Neutrophil (primary cell): ENCODE results near the gene CHCHD6.

Source experiments
- H3K27ac ChIP-seq: fragments of 200-600 bp; sonication (generic); 2 replicates; pipeline ENCODE4 v1.5.1; 2016; ENCODE audit warnings: mild to moderate bottlenecking, moderate library complexity
- H3K27me3 ChIP-seq: fragments of 200-600 bp; sonication (generic); 2 replicates; pipeline ENCODE4 v1.6.0; 2016; ENCODE audit warnings: mild to moderate bottlenecking
- H3K36me3 ChIP-seq: fragments of 200-600 bp; sonication (generic); 2 replicates; pipeline ENCODE4 v1.5.1; 2017
- H3K4me1 ChIP-seq, 2 experiments: fragments of 200-600 bp in 1 of 2; sonication (generic) in 1 of 2; 1 replicate in 1 of 2; 2 replicates in 1 of 2; pipeline versions ENCODE4 v1.5.1 to v1.6.1; 2013 to 2016; ENCODE audit warnings: low read depth in 1 of 2, low read length in 1 of 2, mild to moderate bottlenecking in 1 of 2, moderate library complexity in 1 of 2; ENCODE audit not compliant: control insufficient read depth in 1 of 2, insufficient read depth in 1 of 2
- H3K4me3 ChIP-seq, 2 experiments: fragments of 200-600 bp in 1 of 2; sonication (generic) in 1 of 2; 1 replicate in 1 of 2; 2 replicates in 1 of 2; pipeline ENCODE4 v1.5.1; 2013 to 2016; ENCODE audit warnings: low read depth in 1 of 2, low read length in 1 of 2, mild to moderate bottlenecking in 1 of 2, moderate library complexity in 1 of 2
- H3K9me3 ChIP-seq: fragments of 200-600 bp; sonication (generic); 2 replicates; pipeline ENCODE4 v1.5.1; 2016
- CTCF ChIP-seq: fragments of 200-600 bp; sonication (generic); IDR thresholded peaks from 2 replicates; pipeline ENCODE4 v1.5.1; 2016; ENCODE audit warnings: antibody characterized with exemption

Gene CHCHD6

GRCh38 chr3:126691765-126692164 is 12.3 kb upstream of the CHCHD6 start:
- Histone ChIP-seq H3K27me3 (peaks cover 51% of the 10 kb centered on the region), H3K9me3 (no peaks in the 10 kb centered on the region), H3K36me3 (no peaks in the 10 kb centered on the region), H3K27ac (no peak overlapping the region), H3K4me1 (no peaks in the 10 kb centered on the region), H3K4me3 (no peak overlapping the region)
- TF ChIP-seq CTCF = no peak

GRCh38 chr3:126692858-126693257 is 11.2 kb upstream of the CHCHD6 start:
- H3K27me3 ChIP-seq = peaks cover 54% of the 10 kb centered on the region
- H3K27ac ChIP-seq = no peak overlapping the region
- H3K4me3 ChIP-seq = no peak overlapping the region
- no peaks in the 10 kb centered on the region for H3K36me3 ChIP-seq
- no peaks in the 10 kb centered on the region for H3K4me1 ChIP-seq
- no peaks in the 10 kb centered on the region for H3K9me3 ChIP-seq
- no peak for TF ChIP-seq CTCF

GRCh38 chr3:126693921-126694320 is 10.1 kb upstream of the CHCHD6 start:
- no peaks in the 10 kb centered on the region for H3K36me3 ChIP-seq
- H3K27ac ChIP-seq = no peak overlapping the region
- no peaks in the 10 kb centered on the region for H3K4me1 ChIP-seq
- no peaks in the 10 kb centered on the region for H3K9me3 ChIP-seq
- peaks cover 58% of the 10 kb centered on the region for H3K27me3 ChIP-seq
- TF ChIP-seq CTCF = no peak
- H3K4me3 ChIP-seq = no peak overlapping the region

- Histone ChIP-seq H3K9me3 (no peaks in the 10 kb centered on the region), H3K4me1 (no peaks in the 10 kb centered on the region), H3K27me3 (peaks cover 75% of the 10 kb centered on the region), H3K4me3 (no peak overlapping the region), H3K27ac (no peak overlapping the region), H3K36me3 (no peaks in the 10 kb centered on the region)
- no peak for TF ChIP-seq CTCF
Measured at GRCh38 chr3:126696701-126697267, 7.3 kb upstream of the CHCHD6 start.

GRCh38 chr3:126699011-126699410 is 5.0 kb upstream of the CHCHD6 start:
- Histone ChIP-seq H3K4me1 (peaks cover 6% of the 10 kb centered on the region in 2 experiments), H3K4me3 (no peak overlapping the region), H3K36me3 (no peaks in the 10 kb centered on the region), H3K27ac (no peak overlapping the region), H3K9me3 (no peaks in the 10 kb centered on the region), H3K27me3 (peaks cover 82% of the 10 kb centered on the region)
- no peak for TF ChIP-seq CTCF
